Activated T-helper 1 cell treated with anti-CD3 and anti-CD28 coated beads, Interleukin-12 subunit alpha, Interleukin-12 subunit beta, Interleukin-2, Interleukin-4 antibody, amounts not matched to agents 30 ng/mL and 10 ng/mL and 1 ng/mL, durations not matched to agents 14 hours and 24 hours and 36 hours (primary cell): ENCODE data around the gene OR10K1. TPM values are rescaled to one million over a fixed set of nuclear protein-coding genes. Genes with fewer than 3 reads are reported as not detected.
A peak's percentile ranks its signal among the peaks of the same experiment; 100 is the strongest.

Source experiments
- DNase-seq: peaks from one replicate; pipeline ENCODE4 v3.0.0; 2021; ENCODE audit warnings: low spot score
- H3K27ac Mint-ChIP-seq: one replicate; pipeline ENCODE4 v1.8.0; 2021; ENCODE audit warnings: mild to moderate bottlenecking, mixed read lengths
- H3K27me3 Mint-ChIP-seq: one replicate; pipeline ENCODE4 v1.8.0; 2022; ENCODE audit warnings: mild to moderate bottlenecking, moderate library complexity, mixed read lengths; ENCODE audit not compliant: insufficient read depth
- H3K36me3 Mint-ChIP-seq: one replicate; pipeline ENCODE4 v1.8.0; 2021; ENCODE audit warnings: low read depth, mixed read lengths
- H3K4me1 Mint-ChIP-seq: one replicate; pipeline ENCODE4 v1.8.0; 2021; ENCODE audit warnings: low read depth, mixed read lengths
- H3K4me3 Mint-ChIP-seq: one replicate; pipeline ENCODE4 v1.8.0; 2021; ENCODE audit warnings: mild to moderate bottlenecking, moderate library complexity, mixed read lengths
- H3K9me3 Mint-ChIP-seq: one replicate; pipeline ENCODE4 v1.8.0; 2021; ENCODE audit warnings: mixed read lengths
- intact Hi-C: fragments of 100-400 bp; cut with micrococcal nuclease; formaldehyde crosslinking; loops from one replicate; pipeline ENCODE4 v1.15.1; 2024
- total RNA-seq: library from RNA; stranded (reverse); gene quantifications from 2 replicates; pipeline ENCODE4 v1.2.3, GENCODE V29; 2022

Gene OR10K1
- total RNA-seq, 1 donor from 2014 or later, result not detected

- intact Hi-C loops, result no loop called here
- no peak overlapping the region for H3K4me3 Mint-ChIP-seq
- no peak for DNase-seq
Measured at GRCh38 chr1:158491316-158491715, 29.7 kb downstream of the OR10K1 start.

GRCh38 chr1:158493054-158493453 is 31.4 kb downstream of the OR10K1 start:
- Mint-ChIP-seq H3K27ac (no peak overlapping the region), H3K27me3 (no peaks in the 10 kb centered on the region), H3K4me1 (no peaks in the 10 kb centered on the region), H3K36me3 (no peaks in the 10 kb centered on the region), H3K4me3 (no peak overlapping the region), H3K9me3 (no peaks in the 10 kb centered on the region)
- intact Hi-C loops, result no loop called here
- no peak for DNase-seq

More at GRCh38 chr1:158491316-158491715, 29.7 kb downstream of the OR10K1 start:
- H3K27me3 Mint-ChIP-seq, result no peaks in the 10 kb centered on the region
- no peak overlapping the region for H3K27ac Mint-ChIP-seq
- H3K36me3 Mint-ChIP-seq, result no peaks in the 10 kb centered on the region
- H3K4me1 Mint-ChIP-seq, result no peaks in the 10 kb centered on the region
- H3K9me3 Mint-ChIP-seq, result no peaks in the 10 kb centered on the region

- no peak overlapping the region for H3K27ac Mint-ChIP-seq
- no peaks in the 10 kb centered on the region for H3K27me3 Mint-ChIP-seq
- no peak overlapping the region for H3K4me3 Mint-ChIP-seq
- no peaks in the 10 kb centered on the region for H3K36me3 Mint-ChIP-seq
- no peaks in the 10 kb centered on the region for H3K4me1 Mint-ChIP-seq
- intact Hi-C loops, result no loop called here
- DNase-seq, result no peak
- H3K9me3 Mint-ChIP-seq, result no peaks in the 10 kb centered on the region
Measured at GRCh38 chr1:158494796-158495195, 33.2 kb downstream of the OR10K1 start.

GRCh38 chr1:158496374-158496773 is 34.7 kb downstream of the OR10K1 start:
- intact Hi-C loops, result loop anchor here (1.0 kb wide), 1 partner anchor 292 kb away; no protein-coding TSS in a partner anchor
- H3K27ac Mint-ChIP-seq, result no peak overlapping the region
- H3K9me3 Mint-ChIP-seq, result no peaks in the 10 kb centered on the region
- H3K27me3 Mint-ChIP-seq, result peaks cover 2% of the 10 kb centered on the region
- no peaks in the 10 kb centered on the region for H3K36me3 Mint-ChIP-seq
- DNase-seq, result no peak
- no peak overlapping the region for H3K4me3 Mint-ChIP-seq
- H3K4me1 Mint-ChIP-seq, result no peaks in the 10 kb centered on the region

GRCh38 chr1:158506369-158506987 is 44.8 kb downstream of the OR10K1 start:
- peak; percentile 8 for DNase-seq
- no peak overlapping the region for H3K27ac Mint-ChIP-seq
- no peak overlapping the region for H3K4me3 Mint-ChIP-seq
- H3K4me1 Mint-ChIP-seq, result no peaks in the 10 kb centered on the region
- peaks cover 17% of the 10 kb centered on the region for H3K27me3 Mint-ChIP-seq
- intact Hi-C loops, result loop anchor here (1.0 to 10.0 kb wide), 4 partner anchors 288 to 706 kb away; no protein-coding TSS in a partner anchor
- H3K36me3 Mint-ChIP-seq, result no peaks in the 10 kb centered on the region
- no peaks in the 10 kb centered on the region for H3K9me3 Mint-ChIP-seq

- Mint-ChIP-seq H3K4me1 (no peaks in the 10 kb centered on the region), H3K27ac (no peak overlapping the region), H3K36me3 (no peaks in the 10 kb centered on the region), H3K4me3 (no peak overlapping the region), H3K27me3 (peaks cover 17% of the 10 kb centered on the region), H3K9me3 (no peaks in the 10 kb centered on the region)
- intact Hi-C loops, result loop anchor here (5.0 to 10.0 kb wide), 2 partner anchors 287 to 705 kb away; no protein-coding TSS in a partner anchor
- no peak for DNase-seq
Measured at GRCh38 chr1:158507511-158507910, 45.9 kb downstream of the OR10K1 start.

GRCh38 chr1:158509471-158510156 is 48.0 kb downstream of the OR10K1 start:
- Mint-ChIP-seq H3K27me3 (peaks cover 14% of the 10 kb centered on the region), H3K27ac (no peak overlapping the region), H3K9me3 (no peaks in the 10 kb centered on the region), H3K36me3 (no peaks in the 10 kb centered on the region), H3K4me3 (no peak overlapping the region), H3K4me1 (no peaks in the 10 kb centered on the region)
- intact Hi-C loops, result loop anchor here (5.0 to 10.0 kb wide), 2 partner anchors 285 to 703 kb away; no protein-coding TSS in a partner anchor
- DNase-seq, result no peak

- Mint-ChIP-seq H3K36me3 (no peaks in the 10 kb centered on the region), H3K9me3 (no peaks in the 10 kb centered on the region), H3K27ac (no peak overlapping the region), H3K4me1 (no peaks in the 10 kb centered on the region), H3K4me3 (no peak overlapping the region), H3K27me3 (peaks cover 4% of the 10 kb centered on the region)
- DNase-seq, result no peak
- intact Hi-C loops, result no loop called here
Measured at GRCh38 chr1:158516966-158517365, 55.3 kb downstream of the OR10K1 start.

Other genes with a start within 250 kb of the OR10K1 start
- not detected in 2 replicates for gene CD1A, start 207.4 kb upstream of the OR10K1 start, total RNA-seq
- gene CD1C, start 171.9 kb upstream of the OR10K1 start, total RNA-seq, result 0.20 and 0.23 TPM in 2 replicates
- not detected in 2 replicates for gene CD1B, start 130.3 kb upstream of the OR10K1 start, total RNA-seq
- gene CD1E, start 107.9 kb upstream of the OR10K1 start, total RNA-seq, result not detected in 2 replicates
- gene OR10T2, start 62.4 kb upstream of the OR10K1 start, total RNA-seq, result not detected in 2 replicates
- not detected in 2 replicates for gene OR10K2, start 35.6 kb upstream of the OR10K1 start, total RNA-seq
- not detected in 2 replicates for gene OR10R2, start 10.4 kb downstream of the OR10K1 start, total RNA-seq
- gene OR6Y1, start 92.6 kb downstream of the OR10K1 start, total RNA-seq, result not detected in 2 replicates
- not detected in 2 replicates for gene OR6P1, start 108.7 kb downstream of the OR10K1 start, total RNA-seq
- not detected in 2 replicates for gene OR10X1, start 118.1 kb downstream of the OR10K1 start, total RNA-seq
- gene OR10Z1, start 143.4 kb downstream of the OR10K1 start, total RNA-seq, result not detected in 2 replicates
- gene SPTA1, start 224.9 kb downstream of the OR10K1 start, total RNA-seq, result not detected in 2 replicates
- not detected in 2 replicates for gene OR6K2, start 238.8 kb downstream of the OR10K1 start, total RNA-seq